GM12873 (cell line): Measurements from ENCODE around the gene PAQR8.

Source experiments
- TF ChIP-seq, protein P1 (sequence below): IDR thresholded peaks from 2 replicates; pipeline ENCODE4 v1.5.1; 2012; ENCODE audit warnings: low read depth, mild to moderate bottlenecking, moderate library complexity, low read length, control low read depth; ENCODE audit not compliant: insufficient read depth; ENCODE audit errors: missing control alignments

PAQR8 gene

GRCh38 chr6:52361945-52362442 lies at the start of gene PAQR8:
TSS of gene PAQR8 (plus strand) at chr6:52362151. CDS start at chr6:52403214, 41,063 bp downstream.
- TF ChIP-seq, protein P1, sequence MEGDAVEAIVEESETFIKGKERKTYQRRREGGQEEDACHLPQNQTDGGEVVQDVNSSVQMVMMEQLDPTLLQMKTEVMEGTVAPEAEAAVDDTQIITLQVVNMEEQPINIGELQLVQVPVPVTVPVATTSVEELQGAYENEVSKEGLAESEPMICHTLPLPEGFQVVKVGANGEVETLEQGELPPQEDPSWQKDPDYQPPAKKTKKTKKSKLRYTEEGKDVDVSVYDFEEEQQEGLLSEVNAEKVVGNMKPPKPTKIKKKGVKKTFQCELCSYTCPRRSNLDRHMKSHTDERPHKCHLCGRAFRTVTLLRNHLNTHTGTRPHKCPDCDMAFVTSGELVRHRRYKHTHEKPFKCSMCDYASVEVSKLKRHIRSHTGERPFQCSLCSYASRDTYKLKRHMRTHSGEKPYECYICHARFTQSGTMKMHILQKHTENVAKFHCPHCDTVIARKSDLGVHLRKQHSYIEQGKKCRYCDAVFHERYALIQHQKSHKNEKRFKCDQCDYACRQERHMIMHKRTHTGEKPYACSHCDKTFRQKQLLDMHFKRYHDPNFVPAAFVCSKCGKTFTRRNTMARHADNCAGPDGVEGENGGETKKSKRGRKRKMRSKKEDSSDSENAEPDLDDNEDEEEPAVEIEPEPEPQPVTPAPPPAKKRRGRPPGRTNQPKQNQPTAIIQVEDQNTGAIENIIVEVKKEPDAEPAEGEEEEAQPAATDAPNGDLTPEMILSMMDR = no peak

DNA sequence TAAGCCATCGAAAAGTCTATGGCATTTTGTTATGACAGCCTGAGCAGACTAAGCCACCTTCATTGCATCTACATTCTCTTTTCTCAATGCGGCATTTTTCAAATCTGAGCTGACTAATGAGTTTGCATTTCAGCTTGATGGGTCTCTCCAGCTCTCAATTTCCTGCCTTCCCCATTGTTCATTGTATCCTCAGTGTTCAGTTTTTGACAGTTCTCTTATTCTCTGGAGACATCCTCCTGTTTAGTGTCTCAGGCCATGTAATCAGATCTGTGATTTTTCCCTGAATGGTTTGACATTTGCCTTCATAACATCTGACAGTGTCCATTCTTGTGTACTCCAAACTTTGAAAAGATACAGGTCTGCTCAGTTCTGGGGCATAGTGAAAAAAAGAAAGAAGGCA lies 49.5 kb upstream of the PAQR8 start:
- TF ChIP-seq, protein P1 = no peak

DNA sequence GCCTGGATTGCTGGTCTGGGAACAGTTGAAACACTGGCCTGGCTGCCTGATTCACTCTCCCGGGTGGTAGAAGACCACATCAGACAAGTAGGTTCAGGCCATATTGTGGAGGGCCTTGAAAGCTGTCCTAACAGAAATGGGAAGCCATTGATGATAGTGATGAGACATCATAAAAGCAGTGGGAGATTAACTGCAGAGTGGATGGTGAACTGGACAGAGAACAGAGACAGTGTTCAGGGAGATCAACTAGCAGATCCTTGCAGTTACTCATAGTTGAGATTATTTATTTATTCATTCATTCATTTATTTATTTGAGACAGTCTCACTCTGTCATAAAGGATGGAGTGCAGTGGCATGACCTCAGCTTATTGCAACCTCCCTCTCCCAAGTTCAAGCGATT lies 47.2 kb upstream of the PAQR8 start:
- TF ChIP-seq, protein P1 = no peak

DNA sequence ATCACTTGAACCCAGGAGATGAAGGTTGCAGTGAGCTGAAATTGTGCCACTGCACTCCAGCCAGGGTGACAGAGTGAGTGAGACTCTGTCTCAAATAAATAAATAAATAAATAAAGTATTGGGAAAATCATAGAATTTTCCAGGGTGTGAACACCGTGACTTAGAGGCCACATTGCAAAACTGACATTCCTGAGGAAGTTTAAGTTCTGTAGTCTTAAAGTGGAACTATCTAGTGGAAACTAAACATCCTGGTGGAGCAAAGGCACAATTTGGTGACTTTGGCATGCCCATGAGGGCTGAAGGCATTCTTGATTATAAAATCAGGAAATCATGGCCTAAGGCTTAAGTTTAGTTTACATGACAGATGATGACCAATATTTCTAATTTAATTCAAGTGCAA lies 44.7 kb upstream of the PAQR8 start:
- TF ChIP-seq, protein P1 = no peak

- TF ChIP-seq, protein P1 = no peak
Measured at GRCh38 chr6:52317841-52318581, 43.9 kb upstream of the PAQR8 start.

DNA sequence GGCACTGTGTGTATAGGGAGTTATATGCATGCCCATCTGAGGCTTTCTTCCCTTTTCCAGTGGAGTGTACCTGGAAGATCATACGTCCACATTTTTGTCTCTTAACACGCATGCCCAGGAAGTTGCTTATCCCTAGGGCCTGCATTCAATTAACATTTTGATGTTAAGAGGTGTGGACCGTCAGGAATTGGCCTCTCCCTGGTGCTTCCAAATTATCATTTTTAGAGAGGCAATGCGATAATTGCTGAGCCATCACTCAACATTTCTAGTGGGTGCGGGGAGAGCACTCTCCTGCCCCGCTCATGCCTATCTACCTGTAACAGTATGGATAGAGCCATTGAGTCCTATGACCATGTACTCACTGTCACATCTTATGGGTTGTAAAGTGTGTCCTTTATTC lies 37.8 kb upstream of the PAQR8 start:
- TF ChIP-seq, protein P1 = no peak

DNA sequence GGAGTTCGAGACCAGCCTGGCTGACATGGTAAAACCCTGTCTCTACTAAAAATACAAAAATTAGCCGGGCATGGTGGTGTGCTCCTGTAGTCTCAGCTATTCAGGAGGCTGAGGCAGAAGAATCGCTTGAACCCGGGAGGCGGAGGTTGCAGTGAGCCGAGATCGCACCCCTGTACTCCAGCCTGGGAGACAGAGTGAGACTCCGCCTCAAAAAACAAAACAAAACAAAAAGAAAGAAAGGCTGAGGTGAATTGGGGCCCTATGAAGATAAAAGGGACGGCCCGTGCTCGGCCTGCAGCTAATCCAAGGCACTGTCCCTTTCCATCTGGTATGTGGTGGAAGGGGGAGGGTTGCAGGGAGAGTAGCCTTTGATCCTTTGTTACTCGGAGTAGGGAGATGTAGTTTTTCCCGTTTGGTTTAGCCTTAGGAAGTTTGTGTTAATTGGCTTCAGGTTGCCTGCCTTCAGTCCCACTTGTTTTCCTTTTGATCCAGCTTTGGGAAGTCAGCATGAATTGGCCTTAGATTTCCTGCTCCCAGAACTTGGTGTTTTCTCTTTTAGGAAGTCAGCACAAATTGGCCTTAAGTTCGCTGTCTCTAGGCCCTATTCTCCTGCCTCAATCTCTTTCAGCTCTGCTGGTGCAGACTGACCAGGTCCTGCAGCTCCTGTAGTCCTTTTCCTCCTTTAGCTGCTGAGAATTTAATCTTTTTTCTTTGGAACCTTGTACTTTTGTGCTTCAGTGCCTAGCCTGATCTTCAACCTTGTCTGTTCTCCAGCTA lies 36.1 kb upstream of the PAQR8 start:
- TF ChIP-seq, protein P1 = no peak
